Measurements from ENCODE around the gene NR4A2. TPM values are rescaled to one million over a fixed set of nuclear protein-coding genes. Genes with fewer than 3 reads are reported as not detected.

Gene NR4A2
- total RNA-seq, 4 donors from 2014 or later = 1.9 to 5.0 (median 2.5) TPM

DNA sequence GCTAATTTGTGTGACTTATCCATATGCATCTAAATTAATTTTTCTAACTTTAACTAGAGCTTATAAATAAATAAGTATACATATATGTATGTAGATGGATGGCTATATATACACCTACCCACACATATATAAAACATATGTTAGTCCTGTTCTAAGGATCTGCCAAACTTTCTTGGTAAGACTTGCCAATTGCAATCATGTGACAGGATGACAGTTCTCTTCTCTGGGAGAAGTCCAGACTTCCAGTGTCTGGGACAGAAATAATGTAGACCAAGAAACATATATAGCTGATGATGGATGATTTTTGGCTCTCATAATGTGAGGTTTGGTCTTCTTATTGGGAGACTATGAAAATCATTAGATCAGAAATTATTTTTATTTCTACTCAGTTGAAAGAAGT, 30.6 kb upstream of the NR4A2 start:
- DNase-seq = no peak
- no peak for TF ChIP-seq POLR2A (IDR thresholded peaks at IDR 0.05)
- TF ChIP-seq, protein P1, sequence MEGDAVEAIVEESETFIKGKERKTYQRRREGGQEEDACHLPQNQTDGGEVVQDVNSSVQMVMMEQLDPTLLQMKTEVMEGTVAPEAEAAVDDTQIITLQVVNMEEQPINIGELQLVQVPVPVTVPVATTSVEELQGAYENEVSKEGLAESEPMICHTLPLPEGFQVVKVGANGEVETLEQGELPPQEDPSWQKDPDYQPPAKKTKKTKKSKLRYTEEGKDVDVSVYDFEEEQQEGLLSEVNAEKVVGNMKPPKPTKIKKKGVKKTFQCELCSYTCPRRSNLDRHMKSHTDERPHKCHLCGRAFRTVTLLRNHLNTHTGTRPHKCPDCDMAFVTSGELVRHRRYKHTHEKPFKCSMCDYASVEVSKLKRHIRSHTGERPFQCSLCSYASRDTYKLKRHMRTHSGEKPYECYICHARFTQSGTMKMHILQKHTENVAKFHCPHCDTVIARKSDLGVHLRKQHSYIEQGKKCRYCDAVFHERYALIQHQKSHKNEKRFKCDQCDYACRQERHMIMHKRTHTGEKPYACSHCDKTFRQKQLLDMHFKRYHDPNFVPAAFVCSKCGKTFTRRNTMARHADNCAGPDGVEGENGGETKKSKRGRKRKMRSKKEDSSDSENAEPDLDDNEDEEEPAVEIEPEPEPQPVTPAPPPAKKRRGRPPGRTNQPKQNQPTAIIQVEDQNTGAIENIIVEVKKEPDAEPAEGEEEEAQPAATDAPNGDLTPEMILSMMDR (IDR thresholded peaks at IDR 0.05) = no peak
- no peak overlapping the region for H3K4me3 ChIP-seq
- H3K4me1 ChIP-seq = no peaks in the 10 kb centered on the region
- no peaks in the 10 kb centered on the region for H3K27me3 ChIP-seq
- no peaks in the 10 kb centered on the region for H3K9me3 ChIP-seq
- no peaks in the 10 kb centered on the region for H3K36me3 ChIP-seq
- no peak overlapping the region for H3K27ac ChIP-seq

- no peak overlapping the region for H3K27ac ChIP-seq
- H3K36me3 ChIP-seq = no peaks in the 10 kb centered on the region
- H3K4me1 ChIP-seq = no peaks in the 10 kb centered on the region
- H3K9me3 ChIP-seq = no peaks in the 10 kb centered on the region
- no peaks in the 10 kb centered on the region for H3K27me3 ChIP-seq
- DNase-seq = no peak
- TF ChIP-seq, protein P1 (IDR thresholded peaks at IDR 0.05) = no peak
- no peak for TF ChIP-seq POLR2A (IDR thresholded peaks at IDR 0.05)
- H3K4me3 ChIP-seq = no peak overlapping the region
Observed at GRCh38 chr2:156356014-156356754, 23.7 kb upstream of the NR4A2 start.

GRCh38 chr2:156352911-156353310, 20.4 kb upstream of the NR4A2 start:
- no peaks in the 10 kb centered on the region for H3K9me3 ChIP-seq
- no peak for DNase-seq
- no peak overlapping the region for H3K27ac ChIP-seq
- no peaks in the 10 kb centered on the region for H3K27me3 ChIP-seq
- H3K4me1 ChIP-seq = no peaks in the 10 kb centered on the region
- TF ChIP-seq POLR2A (IDR thresholded peaks at IDR 0.05) = no peak
- TF ChIP-seq, protein P1 (IDR thresholded peaks at IDR 0.05) = no peak
- no peak overlapping the region for H3K4me3 ChIP-seq
- no peaks in the 10 kb centered on the region for H3K36me3 ChIP-seq

DNA sequence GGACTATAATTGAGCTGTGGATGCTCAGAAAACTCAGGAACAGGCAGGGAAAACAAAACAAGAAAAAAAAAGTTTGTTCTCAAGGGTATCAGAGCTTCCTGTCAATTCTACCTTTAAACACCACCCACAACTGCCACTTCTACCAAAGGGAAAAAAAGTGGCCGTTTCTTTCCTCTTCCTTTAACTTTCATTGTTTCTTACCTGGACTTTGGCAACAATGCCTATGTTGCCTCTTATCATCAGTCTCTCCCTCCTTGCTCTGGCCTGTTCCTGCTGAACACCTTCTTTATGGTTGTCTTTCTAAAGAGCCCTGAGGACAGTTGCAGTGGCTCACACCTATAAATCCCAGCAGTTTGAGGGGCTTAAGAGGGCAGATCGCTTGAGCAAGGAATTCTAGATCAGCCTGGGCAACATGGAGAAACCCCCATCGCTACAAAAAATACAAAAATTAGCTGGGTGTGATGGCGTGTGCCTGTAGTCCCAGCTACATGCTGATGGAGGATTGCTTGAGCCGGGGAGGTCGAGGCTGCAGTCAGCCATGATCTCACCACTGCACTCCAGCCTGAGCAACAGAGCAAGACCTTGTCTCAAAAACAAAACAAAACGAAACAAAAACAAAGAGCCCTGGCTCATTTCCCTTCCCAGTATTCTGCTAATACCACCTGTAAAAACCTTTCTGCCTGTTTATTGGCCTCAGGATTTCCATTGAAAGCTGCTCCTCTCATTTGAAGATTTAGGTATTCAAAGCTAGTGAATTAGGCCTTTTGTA, 18.0 kb upstream of the NR4A2 start:
- no peak overlapping the region for H3K27ac ChIP-seq
- no peaks in the 10 kb centered on the region for H3K9me3 ChIP-seq
- H3K4me1 ChIP-seq = no peaks in the 10 kb centered on the region
- DNase-seq = no peak
- H3K36me3 ChIP-seq = no peaks in the 10 kb centered on the region
- no peaks in the 10 kb centered on the region for H3K27me3 ChIP-seq
- H3K4me3 ChIP-seq = no peak overlapping the region
- TF ChIP-seq, protein P1 (IDR thresholded peaks at IDR 0.05) = no peak
- TF ChIP-seq POLR2A (IDR thresholded peaks at IDR 0.05) = no peak

GRCh38 chr2:156349605-156350004, 17.1 kb upstream of the NR4A2 start:
- TF ChIP-seq, protein P1 (IDR thresholded peaks at IDR 0.05) = no peak
- no peak for TF ChIP-seq POLR2A (IDR thresholded peaks at IDR 0.05)
- no peaks in the 10 kb centered on the region for H3K27me3 ChIP-seq

More at GRCh38 chr2:156349605-156350004, 17.1 kb upstream of the NR4A2 start:
- Histone ChIP-seq H3K9me3 (no peaks in the 10 kb centered on the region), H3K27ac (no peak overlapping the region), H3K4me3 (no peak overlapping the region), H3K36me3 (no peaks in the 10 kb centered on the region), H3K4me1 (no peaks in the 10 kb centered on the region)
- no peak for DNase-seq
